ENCODE results near the gene PHF1. TPM values are rescaled to one million over a fixed set of nuclear protein-coding genes. Genes with fewer than 3 reads are reported as not detected.
A peak's percentile ranks its signal among the peaks of the same experiment; 100 is the strongest.

The PHF1 gene
- total and polyA plus RNA-seq, 2 of the 13 experiments (the other 11 are each of a cell fraction or from before 2014, with no cell fraction given), result 25.4 to 61.9 TPM

- TF ChIP-seq DZIP1 (CRISPR knock-in tag; IDR thresholded peaks at IDR 0.05) (peak; percentile 66; the same call in 1 of the 2 replicates), ZBTB38 (CRISPR knock-in tag; IDR thresholded peaks at IDR 0.05) (peak; percentile 60; the same call in 1 of the 2 replicates), SALL2 (CRISPR knock-in tag; IDR thresholded peaks at IDR 0.05) (peak; percentile 92), EHMT2 (IDR thresholded peaks at IDR 0.05; ENCODE audit: borderline replicate concordance, low read depth, low read length) (peak; percentile 13; the same call in 1 of the 2 replicates), ZNF605 (CRISPR knock-in tag; IDR thresholded peaks at IDR 0.05) (peak; percentile 85), SP1 (IDR thresholded peaks at IDR 0.05) (no peak), SP1 (CRISPR knock-in tag; IDR thresholded peaks at IDR 0.05) (peak; percentile 91), CHD4 (IDR thresholded peaks at IDR 0.05; ENCODE audit: borderline replicate concordance, low read length) (no peak; the same call in 1 of the 2 replicates), ISL2 (CRISPR knock-in tag; IDR thresholded peaks at IDR 0.05) (peak; percentile 71; the same call in 1 of the 2 replicates), ZNF501 (CRISPR knock-in tag; IDR thresholded peaks at IDR 0.05) (peak; percentile 96), ARNT (IDR thresholded peaks at IDR 0.05) (no peak), NBN (conservative IDR thresholded peaks at IDR 0.05) (no peak), ZC3H13 (CRISPR knock-in tag; IDR thresholded peaks at IDR 0.05) (0 out of 2 replicates have a peak, but pooled peaks have one; percentile 78), RAD51 (IDR thresholded peaks at IDR 0.05; ENCODE audit: borderline replicate concordance) (peak; percentile 99), ZNF703 (CRISPR knock-in tag; IDR thresholded peaks at IDR 0.05; ENCODE audit: borderline replicate concordance) (no peak), ZHX2 (IDR thresholded peaks at IDR 0.05; ENCODE audit: low read depth) (peak; percentile 34), ZHX2 (CRISPR knock-in tag; IDR thresholded peaks at IDR 0.05; ENCODE audit: borderline replicate concordance) (0 out of 2 replicates have a peak, but pooled peaks have one; percentile 34), SIN3B (IDR thresholded peaks at IDR 0.05; ENCODE audit: low read length) (no peak; the same call in 1 of the 2 replicates), GPBP1L1 (CRISPR knock-in tag; IDR thresholded peaks at IDR 0.05) (no peak), ZNF674 (CRISPR knock-in tag; IDR thresholded peaks at IDR 0.05; ENCODE audit: low read depth) (no peak; the same call in 1 of the 2 replicates), SNAPC5 (CRISPR knock-in tag; IDR thresholded peaks at IDR 0.05; ENCODE audit: borderline replicate concordance) (no peak)
These were observed 7.3 kb downstream of the PHF1 start, which contains the start of gene CUTA (continued) for GRCh38 chr6:33417903-33418689.
